Activated T-cell treated with anti-CD3 and anti-CD28 coated beads for 1 hour (primary cell): Measurements from ENCODE around the gene EPO.
"Not testable (repeated sequence)": the region's sequence is repeated elsewhere in the genome, so short reads cannot be mapped to it uniquely, and the experiment has no call there.

ENCODE experiments used
- DNase-seq: peaks from one replicate; pipeline ENCODE4 v3.0.0-alpha.2; 2020; ENCODE audit warnings: low read depth

Gene EPO

GRCh38 chr7:100705753-100706671, 14.3 kb upstream of the EPO start, which contains the start of gene POP7:
Gene POP7, plus strand, starts transcription at chr7:100706121. Its CDS starts 710 bp downstream, at chr7:100706831.
- peak; percentile 98 for DNase-seq

- DNase-seq = no peak
These were observed 13.5 kb upstream of the EPO start for GRCh38 chr7:100706672-100707311.

- DNase-seq = no peak
These were observed 11.9 kb upstream of the EPO start for GRCh38 chr7:100708395-100708794.

- DNase-seq = no peak
These were observed 9.8 kb upstream of the EPO start for GRCh38 chr7:100710452-100710851.

- no peak for DNase-seq
These were observed 8.9 kb upstream of the EPO start for GRCh38 chr7:100711369-100711768.

GRCh38 chr7:100714725-100715124, 5.5 kb upstream of the EPO start:
- DNase-seq = no peak

GRCh38 chr7:100717073-100717472, 3.2 kb upstream of the EPO start:
- not testable (repeated sequence) for DNase-seq

GRCh38 chr7:100719523-100720278, 567 bp upstream of the EPO start:
- DNase-seq = no peak

- DNase-seq = no peak
These were observed 620 bp downstream of the EPO start for GRCh38 chr7:100720671-100721504.

- DNase-seq = no peak
These were observed 1.2 kb downstream of the EPO start for GRCh38 chr7:100721505-100721812.

- no peak for DNase-seq
These were observed 2.4 kb downstream of the EPO start for GRCh38 chr7:100722480-100723212.

- DNase-seq = no peak
These were observed 3.5 kb downstream of the EPO start for GRCh38 chr7:100723732-100724275.

GRCh38 chr7:100724364-100724763, 4.1 kb downstream of the EPO start:
- not testable (repeated sequence) for DNase-seq

GRCh38 chr7:100726996-100727761, 6.9 kb downstream of the EPO start:
- no peak for DNase-seq

- no peak for DNase-seq
These were observed 7.9 kb downstream of the EPO start for GRCh38 chr7:100728196-100728595.

- no peak for DNase-seq
These were observed 10.0 kb downstream of the EPO start for GRCh38 chr7:100730136-100730800.

GRCh38 chr7:100731937-100732636, 11.8 kb downstream of the EPO start:
- no peak for DNase-seq

- no peak for DNase-seq
These were observed 15.5 kb downstream of the EPO start for GRCh38 chr7:100735730-100736129.

- DNase-seq = no peak
These were observed 16.4 kb downstream of the EPO start for GRCh38 chr7:100736671-100737070.
